ENCODE data around the gene DEFB112.

Gene DEFB112

GRCh38 chr6:50049829-50050228 is at the start of gene DEFB112:
TSS of gene DEFB112 (minus strand) at chr6:50049929. CDS start at chr6:50049869, 60 bp downstream.
- no peak for DNase-seq

GRCh38 chr6:50098641-50098993 is 48.9 kb upstream of the DEFB112 start:
- no peak for DNase-seq

DNA sequence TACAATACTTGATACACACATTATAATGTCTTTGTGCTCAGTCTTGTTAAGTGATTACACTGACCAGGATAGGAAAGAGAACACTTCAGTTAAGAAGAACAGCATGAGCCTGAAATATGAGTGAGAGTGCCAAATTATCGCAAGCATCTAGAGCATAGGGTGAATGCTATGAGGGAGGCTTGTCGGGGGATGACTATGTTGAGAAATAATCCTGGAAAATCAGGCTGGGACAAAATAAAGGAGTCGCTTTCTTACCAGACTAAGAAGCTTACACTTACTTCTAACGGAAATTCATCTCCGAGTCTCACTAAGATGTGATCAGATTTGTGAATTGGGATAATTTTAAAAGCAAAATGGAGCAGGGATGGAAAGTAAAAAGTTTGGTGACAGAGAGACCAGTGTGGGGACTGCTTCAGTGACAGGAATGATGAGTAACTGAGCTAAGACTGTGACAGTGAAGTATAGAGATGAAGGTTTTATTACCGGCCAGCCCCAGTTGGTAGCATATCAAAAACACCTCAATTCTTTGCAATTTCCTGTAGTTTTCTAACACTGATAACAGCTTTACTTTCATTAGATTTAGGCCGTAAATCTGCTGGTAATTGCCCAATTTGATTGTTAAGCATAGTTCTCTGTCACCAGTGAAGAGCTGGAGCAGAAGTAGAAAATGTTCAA is 48.4 kb upstream of the DEFB112 start:
- DNase-seq: no peak

GRCh38 chr6:50096296-50096695 is 46.6 kb upstream of the DEFB112 start:
- DNase-seq: no peak

GRCh38 chr6:50093938-50094272 is 44.2 kb upstream of the DEFB112 start:
- no peak for DNase-seq

DNA sequence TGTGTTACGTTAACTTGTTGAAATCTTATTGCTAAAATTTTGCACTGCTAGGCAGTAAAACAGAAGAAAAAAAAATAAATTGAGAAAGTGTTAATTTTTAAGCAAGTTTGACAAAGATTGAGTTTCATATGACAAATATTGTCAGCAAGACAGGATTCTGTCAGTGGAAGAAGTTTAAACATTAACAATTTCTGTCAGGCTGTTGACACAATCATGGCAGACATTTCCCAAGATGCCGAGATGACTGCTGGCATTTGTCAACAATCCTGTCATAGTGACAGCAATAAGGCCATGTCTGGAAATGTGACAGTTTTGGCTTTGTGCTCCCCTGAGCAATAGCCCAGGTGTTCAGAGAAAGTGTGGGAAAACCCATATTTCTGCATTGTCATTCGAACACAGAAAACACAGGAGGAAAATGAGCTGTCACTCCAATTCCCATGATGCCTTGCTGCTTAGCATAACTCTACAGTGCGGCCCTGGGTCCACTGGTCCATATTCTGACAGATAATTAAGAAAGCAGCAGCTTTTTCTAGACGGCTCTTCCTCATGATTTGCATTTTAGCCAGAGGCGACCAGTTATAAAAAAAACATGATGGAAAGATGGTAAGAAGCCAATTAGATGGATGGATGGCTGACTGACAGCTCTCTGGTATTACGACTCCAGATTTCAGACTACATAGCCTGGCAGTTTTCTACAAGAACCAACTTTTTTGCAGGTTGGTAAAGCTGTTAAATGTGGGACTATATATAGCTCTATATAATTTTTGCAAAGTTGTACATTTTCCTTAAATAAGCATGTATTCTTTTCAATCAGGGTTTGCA is 43.6 kb upstream of the DEFB112 start:
- DNase-seq: no peak

DNA sequence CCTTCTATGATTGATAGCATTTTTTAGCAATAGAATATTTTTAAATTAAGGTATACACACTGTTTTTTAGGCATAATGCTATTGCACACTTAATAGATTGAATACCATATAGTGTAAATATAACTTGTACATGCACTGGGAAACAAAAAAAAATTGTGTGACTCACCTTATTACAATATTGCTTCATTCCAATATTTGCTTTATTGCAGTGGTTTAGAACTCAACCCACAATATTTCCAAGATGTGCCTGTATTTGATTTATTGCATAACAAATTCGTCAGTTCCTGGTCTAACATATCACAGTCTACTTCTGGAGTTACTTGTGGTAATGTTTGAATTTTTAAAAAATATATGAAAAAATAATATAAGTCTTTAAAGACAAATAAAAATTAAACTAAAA is 41.9 kb upstream of the DEFB112 start:
- no peak for DNase-seq

GRCh38 chr6:50089911-50090310 is 40.2 kb upstream of the DEFB112 start:
- DNase-seq: no peak

DNA sequence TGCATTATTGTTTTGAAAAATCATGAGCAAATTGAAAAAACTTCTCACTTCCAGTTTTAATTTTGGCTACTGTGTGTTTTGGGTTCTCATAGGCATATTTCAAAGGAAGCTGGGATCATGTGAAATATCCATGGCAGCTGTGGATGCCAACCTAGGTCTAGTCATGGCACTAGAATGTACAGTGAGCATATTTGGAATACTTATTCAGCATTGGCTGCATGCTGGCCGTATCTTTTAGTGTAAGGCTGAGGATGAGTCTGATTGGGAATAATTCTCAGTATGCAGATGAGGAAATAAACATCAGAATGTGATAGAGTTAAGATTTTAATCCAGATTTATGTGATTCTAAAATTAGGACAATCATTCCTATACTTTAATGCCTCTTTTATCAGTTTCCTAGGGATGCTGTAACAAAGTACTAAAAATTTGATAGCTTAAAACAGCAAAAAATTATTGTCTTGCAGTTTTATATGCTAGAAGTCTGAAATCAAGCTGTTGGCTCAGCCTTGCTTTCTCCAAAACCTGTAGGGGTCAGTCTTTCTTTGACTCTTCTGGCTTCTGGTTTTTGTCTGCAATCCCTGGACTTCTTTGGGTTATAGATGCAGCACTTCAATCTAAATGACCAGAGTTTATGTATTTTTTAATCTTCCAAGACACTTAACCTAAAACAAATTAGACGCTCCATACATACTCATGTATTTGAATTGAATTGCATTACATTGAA is 37.7 kb upstream of the DEFB112 start:
- DNase-seq: no peak

DNA sequence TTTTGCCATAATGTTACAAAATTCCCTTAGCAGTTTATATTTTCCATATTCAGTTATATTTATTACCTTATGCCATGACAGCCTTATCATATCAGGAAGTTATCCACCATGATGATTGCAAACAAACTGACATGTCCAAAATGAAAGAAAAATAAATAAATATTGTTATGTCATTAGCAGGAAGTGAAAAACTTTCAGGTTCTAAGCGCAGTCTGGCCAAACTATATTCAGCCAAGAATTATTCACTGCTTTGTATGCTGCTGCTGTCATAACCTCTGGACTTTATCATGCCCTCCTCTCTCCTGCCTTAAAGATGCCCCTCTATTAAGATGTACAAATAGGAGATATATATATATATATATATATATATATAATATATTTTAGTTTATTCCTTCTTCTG is 27.7 kb upstream of the DEFB112 start:
- no peak for DNase-seq

DNA sequence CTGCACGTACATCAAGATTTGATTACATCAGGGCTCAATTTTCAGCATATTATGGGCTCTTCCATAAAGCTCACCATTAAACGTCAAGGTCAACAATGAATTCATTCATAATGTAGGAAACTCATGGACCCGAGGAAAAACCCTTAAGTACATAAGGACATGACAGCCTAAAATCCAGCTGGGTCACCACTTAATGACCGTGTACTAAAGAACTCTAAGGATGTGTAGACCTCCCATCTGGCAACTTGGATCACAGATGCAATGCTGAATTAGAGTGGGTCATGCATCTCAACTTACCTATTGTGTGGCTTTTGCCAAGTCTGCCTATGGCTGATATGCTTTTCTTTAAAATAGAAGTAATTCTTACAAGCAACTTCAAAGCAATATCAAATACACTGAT is 26.7 kb upstream of the DEFB112 start:
- DNase-seq: no peak

- DNase-seq: no peak
Observed at GRCh38 chr6:50071921-50072320, 22.2 kb upstream of the DEFB112 start.

GRCh38 chr6:50070101-50070500 is 20.4 kb upstream of the DEFB112 start:
- no peak for DNase-seq

DNA sequence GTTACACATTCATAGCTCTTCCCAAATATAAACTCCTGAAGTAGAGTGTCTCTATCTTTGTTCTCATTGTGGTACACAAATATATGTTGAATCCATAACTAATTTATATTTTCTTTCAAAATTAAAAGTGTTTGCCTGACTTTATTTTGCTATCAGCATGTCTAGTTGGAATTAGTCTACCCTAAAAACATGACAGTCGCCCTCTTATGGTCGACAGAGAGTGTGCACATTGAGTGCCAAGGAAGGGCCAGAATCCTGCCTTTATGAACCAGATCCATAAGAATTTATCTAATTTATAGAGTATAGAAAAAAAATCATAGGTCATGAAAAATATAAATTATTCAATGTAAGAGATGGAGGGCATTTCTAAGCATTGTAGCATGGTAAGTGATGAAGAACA is 12.3 kb upstream of the DEFB112 start:
- DNase-seq: no peak

GRCh38 chr6:50056242-50056641 is 6.5 kb upstream of the DEFB112 start:
- DNase-seq: no peak

DNA sequence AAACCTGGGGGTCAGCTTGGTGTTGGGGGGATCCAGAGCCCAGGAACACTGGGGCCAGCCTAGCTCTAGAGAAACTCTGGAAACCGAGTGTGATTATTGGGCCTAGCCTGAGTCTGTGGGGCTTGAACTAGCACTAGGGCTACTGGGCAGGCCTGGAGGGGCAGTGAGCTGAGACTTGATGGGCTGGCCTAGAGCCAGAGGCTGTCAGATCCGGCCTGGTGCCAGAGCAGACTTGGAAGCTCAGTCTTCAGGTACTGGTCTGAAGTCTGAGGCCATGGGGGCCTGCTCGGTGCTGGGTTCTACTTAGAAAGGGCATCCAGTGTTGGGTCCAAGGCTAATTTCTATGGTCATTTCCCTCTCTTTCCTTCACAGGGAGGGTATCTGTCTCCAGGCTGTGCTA is 2.7 kb downstream of the DEFB112 start:
- DNase-seq: no peak

DNA sequence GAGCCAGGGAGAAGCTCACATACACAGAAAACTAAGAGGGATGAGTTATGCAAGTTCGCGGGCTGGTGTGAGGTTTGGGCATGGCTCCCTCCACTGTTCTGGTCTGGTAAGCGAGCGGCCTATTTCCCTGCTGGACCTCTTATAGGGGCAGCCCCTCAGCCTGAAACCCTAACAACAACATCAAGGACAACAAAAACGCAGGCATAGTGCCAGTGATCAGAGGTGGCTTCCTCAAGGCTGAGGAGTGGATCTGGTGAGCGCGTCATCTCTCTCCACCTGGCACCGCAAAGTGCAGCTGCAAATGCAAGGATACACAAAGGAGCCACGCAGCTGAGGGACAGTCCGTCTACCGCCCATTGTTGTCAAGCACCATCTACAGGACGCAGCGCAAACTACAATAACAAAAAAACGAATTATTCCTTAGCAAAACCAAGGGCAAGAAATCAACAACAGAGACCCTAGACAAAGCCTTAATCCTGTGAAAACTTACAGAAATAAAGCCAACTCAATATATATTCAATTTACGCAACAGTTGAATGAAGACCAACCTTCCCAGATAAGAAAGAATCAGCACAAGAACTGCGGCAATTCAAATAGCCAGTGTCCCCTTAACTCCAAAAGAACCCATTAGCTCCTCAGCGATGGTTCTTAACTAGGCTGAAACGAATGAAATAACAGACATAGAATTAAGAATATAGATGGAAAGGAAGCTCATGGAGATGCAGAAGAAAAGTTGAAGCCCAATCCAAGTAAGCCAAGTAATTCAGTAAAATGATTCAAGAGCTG is 18.8 kb downstream of the DEFB112 start:
- DNase-seq: peak; percentile 23

DNA sequence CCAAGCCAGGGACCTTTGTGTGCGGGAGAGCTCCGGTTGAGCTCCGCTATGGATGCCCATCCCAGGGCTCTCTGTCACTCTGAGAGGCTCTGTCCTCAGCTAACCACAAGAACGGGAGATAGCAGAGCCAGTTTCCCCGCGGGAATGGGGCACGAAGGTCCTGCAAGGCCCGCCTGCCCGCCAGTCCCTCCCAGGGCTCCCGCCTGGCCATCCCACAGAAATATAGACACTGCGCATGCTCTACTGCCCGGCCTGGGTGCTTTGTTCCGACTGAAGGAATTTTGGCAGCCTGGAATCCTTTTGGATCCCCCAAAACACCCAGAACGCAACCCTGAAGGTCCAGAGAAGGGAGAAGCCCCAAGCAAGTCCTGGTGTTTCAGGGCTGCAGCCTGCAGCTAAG is 19.4 kb downstream of the DEFB112 start:
- DNase-seq: no peak

DNA sequence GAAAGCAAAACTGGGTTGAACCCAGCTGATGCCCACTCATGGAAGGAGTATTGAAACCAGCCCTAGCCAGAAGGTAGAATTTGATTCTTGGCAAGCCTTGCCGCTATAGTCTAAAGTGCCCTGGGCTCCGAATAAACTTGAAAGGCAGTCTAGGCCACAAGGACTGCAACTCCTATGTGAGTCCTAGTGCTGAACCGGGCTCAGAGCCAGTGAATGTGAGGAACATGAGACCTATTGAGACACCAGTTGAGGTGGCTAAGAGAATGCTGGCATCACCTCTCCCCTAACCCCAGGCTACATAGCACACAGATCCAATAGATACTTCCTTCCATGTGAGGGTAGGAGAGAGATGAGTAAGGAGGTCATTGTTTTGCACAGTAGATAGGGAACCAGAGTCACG is 24.5 kb downstream of the DEFB112 start:
- no peak for DNase-seq

DNA sequence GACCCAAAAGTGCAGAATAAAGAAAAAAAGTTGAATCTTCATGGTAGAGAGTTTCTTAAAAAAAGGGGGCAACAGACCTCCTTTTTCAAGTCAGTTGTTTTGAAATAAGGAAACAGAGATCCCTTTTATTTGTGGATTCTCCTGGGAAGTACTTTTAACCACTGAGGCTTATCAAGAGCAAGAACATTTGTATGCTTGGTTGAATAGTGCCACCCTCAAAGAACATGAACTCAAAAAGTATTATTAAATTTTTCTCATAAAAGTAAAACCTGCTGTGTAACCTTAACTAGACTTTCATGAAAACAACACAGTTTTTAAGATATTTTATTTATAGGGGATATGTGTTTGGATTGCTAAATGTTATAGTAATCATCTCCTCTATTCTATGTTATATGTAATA is 27.8 kb downstream of the DEFB112 start, which contains the start of gene DEFB110:
DEFB110 (minus strand) TSS at position 101 of the 400 bp plus-strand sequence; CDS start at position 42, 59 bp downstream.
- DNase-seq: no peak

- DNase-seq: no peak
Observed at GRCh38 chr6:50007819-50008218, 41.9 kb downstream of the DEFB112 start.

DNA sequence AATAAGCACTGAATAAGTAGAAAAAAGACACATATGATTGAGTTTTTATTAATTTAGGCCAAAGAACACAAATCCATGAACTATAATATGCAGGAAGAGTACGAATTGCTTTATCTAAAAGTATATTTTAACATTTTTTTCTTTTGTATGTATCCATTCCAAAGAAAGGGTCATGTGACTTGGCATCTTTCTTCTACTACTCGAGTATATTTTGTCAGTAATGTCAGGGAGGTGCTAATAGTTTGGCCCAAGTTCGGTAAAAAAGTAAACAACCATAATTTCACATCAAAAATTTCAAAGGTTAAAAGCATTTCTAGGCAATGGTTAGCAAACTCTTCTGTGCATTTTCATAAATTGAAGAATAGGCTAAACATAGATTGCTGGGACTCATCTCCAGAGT is 46.6 kb downstream of the DEFB112 start:
- DNase-seq: no peak

DNA sequence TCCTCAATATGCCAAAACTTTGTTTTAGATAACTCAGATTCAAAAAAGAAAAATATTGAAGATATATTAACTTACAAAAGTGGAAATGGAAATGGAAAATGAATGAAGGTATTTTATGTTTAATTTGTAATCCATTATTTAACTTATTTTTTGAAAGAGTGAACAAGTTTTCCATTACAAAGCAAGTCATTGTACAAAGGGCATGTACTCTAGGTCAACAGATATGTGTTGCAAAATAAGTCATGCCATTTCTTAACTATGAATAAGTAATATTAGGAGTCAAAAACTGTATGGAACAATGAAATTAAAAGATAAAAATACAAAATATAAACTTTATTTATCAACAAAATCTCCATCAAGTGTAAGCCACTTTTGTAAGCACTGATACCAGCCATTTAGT is 54.5 kb downstream of the DEFB112 start:
- DNase-seq: no peak

Data from NCI-H510A (cell line).